ENCODE data around the gene TEX264. TPM values are rescaled to one million over a fixed set of nuclear protein-coding genes. Genes with fewer than 3 reads are reported as not detected.

TEX264 gene
- total RNA-seq, 1 experiment from 2014 or later, result 21.4 TPM

DNA sequence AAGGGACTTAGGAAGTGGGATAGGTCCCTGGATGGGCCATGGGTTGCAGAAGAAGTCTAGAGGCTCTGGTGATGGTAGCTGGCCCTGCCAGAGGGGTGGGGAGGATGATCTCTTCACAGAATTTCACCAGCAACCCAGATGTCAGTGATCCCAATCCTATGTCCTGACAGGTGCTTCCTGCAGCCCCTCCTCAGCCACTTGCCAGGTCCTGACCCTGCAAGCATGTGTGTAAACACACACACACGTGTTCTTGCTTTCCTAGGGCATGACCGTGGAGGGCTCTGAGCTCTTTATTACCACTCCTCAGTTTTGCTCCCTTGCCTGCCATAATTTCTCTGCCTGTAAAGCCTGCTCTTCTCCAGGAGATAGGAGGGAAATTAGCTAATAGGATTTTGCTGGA lies 12.5 kb downstream of the TEX264 start:
- H3K4me3 ChIP-seq (ENCODE audit: low read depth, low read length, poor library complexity, severe bottlenecking), result no peak overlapping the region
- peaks cover 3% of the 10 kb centered on the region for H3K4me1 ChIP-seq (ENCODE audit: insufficient read depth, low read length, poor library complexity, severe bottlenecking)
- intact Hi-C loops (cut with micrococcal nuclease; ENCODE audit: unreplicated experiment), result loop anchor here (5.0 kb wide), 1 partner anchor 296 kb away; the partner anchor contains the start of gene MANF
- no peaks in the 10 kb centered on the region for H3K27me3 ChIP-seq (replicated peaks; ENCODE audit: insufficient read depth, low read depth, low read length, poor library complexity)
- CTCF ChIA-PET, result no interaction called here
- TF ChIP-seq EZH2 (IDR thresholded peaks at IDR 0.05; ENCODE audit: borderline replicate concordance, low read depth, low read length, poor library complexity, severe bottlenecking), result no peak
- TF ChIP-seq, protein P1, sequence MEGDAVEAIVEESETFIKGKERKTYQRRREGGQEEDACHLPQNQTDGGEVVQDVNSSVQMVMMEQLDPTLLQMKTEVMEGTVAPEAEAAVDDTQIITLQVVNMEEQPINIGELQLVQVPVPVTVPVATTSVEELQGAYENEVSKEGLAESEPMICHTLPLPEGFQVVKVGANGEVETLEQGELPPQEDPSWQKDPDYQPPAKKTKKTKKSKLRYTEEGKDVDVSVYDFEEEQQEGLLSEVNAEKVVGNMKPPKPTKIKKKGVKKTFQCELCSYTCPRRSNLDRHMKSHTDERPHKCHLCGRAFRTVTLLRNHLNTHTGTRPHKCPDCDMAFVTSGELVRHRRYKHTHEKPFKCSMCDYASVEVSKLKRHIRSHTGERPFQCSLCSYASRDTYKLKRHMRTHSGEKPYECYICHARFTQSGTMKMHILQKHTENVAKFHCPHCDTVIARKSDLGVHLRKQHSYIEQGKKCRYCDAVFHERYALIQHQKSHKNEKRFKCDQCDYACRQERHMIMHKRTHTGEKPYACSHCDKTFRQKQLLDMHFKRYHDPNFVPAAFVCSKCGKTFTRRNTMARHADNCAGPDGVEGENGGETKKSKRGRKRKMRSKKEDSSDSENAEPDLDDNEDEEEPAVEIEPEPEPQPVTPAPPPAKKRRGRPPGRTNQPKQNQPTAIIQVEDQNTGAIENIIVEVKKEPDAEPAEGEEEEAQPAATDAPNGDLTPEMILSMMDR (conservative IDR thresholded peaks at IDR 0.05; ENCODE audit: low read depth, low read length), result no peak
- no peak for DNase-seq (ENCODE audit: low spot score)
- peaks cover 3% of the 10 kb centered on the region for H3K36me3 ChIP-seq (ENCODE audit: insufficient read depth, low read length, poor library complexity, severe bottlenecking)
- H3K27ac ChIP-seq (ENCODE audit: low read depth, low read length, poor library complexity, severe bottlenecking), result no peak overlapping the region
- H3K9me3 ChIP-seq (ENCODE audit: low read depth, low read length, poor library complexity, severe bottlenecking), result no peaks in the 10 kb centered on the region
- no TSS peak for BruUV-seq (replicated peaks)
- POLR2A ChIA-PET (ENCODE audit: low non-redundant PET), result no interaction called here

DNA sequence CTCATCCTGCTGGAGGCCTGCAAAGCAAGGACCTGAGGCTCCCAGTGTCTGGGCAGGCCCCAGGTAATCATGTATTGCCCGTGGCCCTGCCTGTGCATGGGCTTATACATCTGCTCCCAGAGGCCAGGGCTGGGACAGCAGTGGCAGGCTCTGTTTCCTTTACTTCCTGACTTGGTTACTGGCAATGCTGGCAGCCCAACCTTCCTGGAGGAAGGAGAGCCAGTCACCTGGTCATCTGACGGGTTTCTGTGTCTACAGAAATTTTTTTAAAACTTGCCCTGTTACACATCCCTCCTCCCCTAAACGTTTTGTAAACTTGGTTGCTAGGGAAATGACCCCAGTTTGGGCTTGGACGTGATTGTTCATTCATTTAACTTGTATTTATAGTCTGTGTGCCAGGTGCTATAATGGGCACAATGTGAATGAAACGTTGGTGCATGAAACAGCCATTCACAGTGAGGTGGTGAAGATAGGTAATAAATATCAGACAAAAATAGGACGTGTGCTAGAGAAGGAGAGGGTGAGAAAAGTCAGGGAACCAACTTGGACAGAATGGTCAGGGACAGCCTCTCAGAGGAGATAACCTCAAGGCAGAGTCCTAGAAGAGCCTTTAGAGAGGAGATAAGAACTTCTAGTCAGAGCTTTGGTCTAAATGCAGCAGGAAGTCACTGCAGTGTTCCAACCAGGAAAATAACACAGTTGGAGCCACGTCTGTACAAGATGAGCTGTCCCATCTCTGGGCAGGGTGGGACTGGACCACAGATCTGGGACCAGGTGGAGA lies 14.1 kb downstream of the TEX264 start:
- Histone ChIP-seq H3K36me3 (ENCODE audit: insufficient read depth, low read length, poor library complexity, severe bottlenecking) (peaks cover 3% of the 10 kb centered on the region), H3K27ac (ENCODE audit: low read depth, low read length, poor library complexity, severe bottlenecking) (no peak overlapping the region), H3K4me3 (ENCODE audit: low read depth, low read length, poor library complexity, severe bottlenecking) (no peak overlapping the region), H3K9me3 (ENCODE audit: low read depth, low read length, poor library complexity, severe bottlenecking) (no peaks in the 10 kb centered on the region), H3K27me3 (replicated peaks; ENCODE audit: insufficient read depth, low read depth, low read length, poor library complexity) (no peaks in the 10 kb centered on the region), H3K4me1 (ENCODE audit: insufficient read depth, low read length, poor library complexity, severe bottlenecking) (peaks cover 3% of the 10 kb centered on the region)
- intact Hi-C loops (cut with micrococcal nuclease; ENCODE audit: unreplicated experiment), result loop anchor here (5.0 kb wide), 1 partner anchor 298 kb away; the partner anchor contains the start of gene MANF
- no TSS peak for BruUV-seq (replicated peaks)
- CTCF ChIA-PET, result no interaction called here
- no peak for TF ChIP-seq EZH2 (IDR thresholded peaks at IDR 0.05; ENCODE audit: borderline replicate concordance, low read depth, low read length, poor library complexity, severe bottlenecking)
- TF ChIP-seq, protein P1 (conservative IDR thresholded peaks at IDR 0.05; ENCODE audit: low read depth, low read length), result no peak
- DNase-seq (ENCODE audit: low spot score), result no peak
- POLR2A ChIA-PET (ENCODE audit: low non-redundant PET), result no interaction called here

DNA sequence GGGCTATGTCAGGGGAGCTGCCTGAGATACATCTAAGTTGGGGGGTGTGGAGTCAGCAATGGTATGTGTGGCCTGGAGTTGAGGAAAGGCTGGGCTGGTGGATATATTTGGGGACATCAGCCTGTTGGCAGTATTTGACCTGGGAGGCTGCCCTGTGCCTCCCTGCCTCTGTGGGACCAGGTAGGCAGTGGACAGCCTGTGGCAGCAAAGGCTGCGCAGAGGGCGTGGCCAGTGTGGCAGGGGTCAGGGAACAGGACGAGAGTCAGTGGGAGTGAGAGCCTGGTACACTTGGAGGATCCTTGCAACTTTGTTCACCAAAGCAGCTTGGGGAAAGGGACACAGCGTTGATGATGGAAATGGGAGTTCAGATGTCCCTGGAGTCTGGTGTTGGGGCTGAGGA lies 15.0 kb downstream of the TEX264 start:
- no TSS peak for BruUV-seq (replicated peaks)
- Histone ChIP-seq H3K4me1 (ENCODE audit: insufficient read depth, low read length, poor library complexity, severe bottlenecking) (peaks cover 3% of the 10 kb centered on the region), H3K4me3 (ENCODE audit: low read depth, low read length, poor library complexity, severe bottlenecking) (no peak overlapping the region), H3K27me3 (replicated peaks; ENCODE audit: insufficient read depth, low read depth, low read length, poor library complexity) (no peaks in the 10 kb centered on the region), H3K9me3 (ENCODE audit: low read depth, low read length, poor library complexity, severe bottlenecking) (no peaks in the 10 kb centered on the region), H3K36me3 (ENCODE audit: insufficient read depth, low read length, poor library complexity, severe bottlenecking) (peaks cover 3% of the 10 kb centered on the region), H3K27ac (ENCODE audit: low read depth, low read length, poor library complexity, severe bottlenecking) (no peak overlapping the region)
- intact Hi-C loops (cut with micrococcal nuclease; ENCODE audit: unreplicated experiment), result no loop called here
- ChIA-PET CTCF (no interaction called here), POLR2A (ENCODE audit: low non-redundant PET) (no interaction called here)
- no peak for TF ChIP-seq EZH2 (IDR thresholded peaks at IDR 0.05; ENCODE audit: borderline replicate concordance, low read depth, low read length, poor library complexity, severe bottlenecking)
- TF ChIP-seq, protein P1 (conservative IDR thresholded peaks at IDR 0.05; ENCODE audit: low read depth, low read length), result no peak
- DNase-seq (ENCODE audit: low spot score), result no peak

Measured in A673 (cell line).